BE2C (cell line): ENCODE data around the gene ITGB1BP2.
"Not testable (repeated sequence)": the region's sequence is repeated elsewhere in the genome, so short reads cannot be mapped to it uniquely, and the experiment has no call there.

ENCODE experiments used
- DNase-seq: peaks from one replicate; pipeline ENCODE4 v3.0.0-alpha.2; 2020
- H3K27me3 ChIP-seq: fragments of 250-450 bp; sonication (Bioruptor Pico); 2 replicates; pipeline ENCODE4 v1.5.1; 2020; ENCODE audit warnings: mild to moderate bottlenecking
- H3K36me3 ChIP-seq: fragments of 250-450 bp; sonication (Bioruptor Pico); 2 replicates; pipeline ENCODE4 v1.5.1; 2020; ENCODE audit warnings: mild to moderate bottlenecking
- H3K4me1 ChIP-seq: fragments of 250-450 bp; sonication (Bioruptor Pico); 2 replicates; pipeline ENCODE4 v1.5.1; 2020
- H3K4me3 ChIP-seq: 2 replicates; pipeline ENCODE4 v1.5.1; 2011; ENCODE audit warnings: low read depth, low read length
- H3K9me3 ChIP-seq: fragments of 250-450 bp; sonication (Bioruptor Pico); 2 replicates; pipeline ENCODE4 v1.5.1; 2020
- CTCF ChIP-seq: IDR thresholded peaks from 2 replicates; pipeline ENCODE4 v1.5.1; 2012; ENCODE audit warnings: mild to moderate bottlenecking, low read depth, low read length

Gene ITGB1BP2

GRCh38 chrX:71302461-71303213 lies 1.1 kb downstream of the ITGB1BP2 start:
- H3K36me3 ChIP-seq: peaks cover 26% of the 10 kb centered on the region
- no peak for TF ChIP-seq CTCF
- no peaks in the 10 kb centered on the region for H3K4me1 ChIP-seq
- no peak overlapping the region for H3K4me3 ChIP-seq
- DNase-seq: no peak
- H3K27me3 ChIP-seq: no peaks in the 10 kb centered on the region
- H3K9me3 ChIP-seq: no peaks in the 10 kb centered on the region

DNA sequence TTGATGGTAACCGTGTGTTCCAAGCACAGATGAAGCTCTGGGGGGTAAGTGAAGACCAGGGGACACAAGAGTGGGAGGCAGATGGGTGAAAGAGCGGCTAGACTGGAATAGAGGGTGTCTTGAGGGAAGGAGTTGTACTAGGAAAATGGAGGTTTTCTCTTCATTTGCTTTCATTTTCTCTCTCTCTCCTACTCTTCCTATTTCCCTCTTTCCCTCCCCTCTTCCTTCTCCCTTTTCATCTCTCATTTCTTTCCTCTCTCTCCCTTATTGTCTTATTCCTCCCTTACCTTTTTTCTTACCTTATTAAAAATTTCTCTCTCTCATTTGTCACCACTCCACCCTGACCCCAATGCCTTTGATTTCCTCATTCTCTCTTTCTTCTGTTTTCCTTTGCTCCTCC lies 3.0 kb downstream of the ITGB1BP2 start:
- Histone ChIP-seq H3K4me1 (no peaks in the 10 kb centered on the region), H3K36me3 (peaks cover 6% of the 10 kb centered on the region), H3K27me3 (no peaks in the 10 kb centered on the region), H3K9me3 (no peaks in the 10 kb centered on the region), H3K4me3 (no peak overlapping the region)
- DNase-seq: no peak
- TF ChIP-seq CTCF: no peak

DNA sequence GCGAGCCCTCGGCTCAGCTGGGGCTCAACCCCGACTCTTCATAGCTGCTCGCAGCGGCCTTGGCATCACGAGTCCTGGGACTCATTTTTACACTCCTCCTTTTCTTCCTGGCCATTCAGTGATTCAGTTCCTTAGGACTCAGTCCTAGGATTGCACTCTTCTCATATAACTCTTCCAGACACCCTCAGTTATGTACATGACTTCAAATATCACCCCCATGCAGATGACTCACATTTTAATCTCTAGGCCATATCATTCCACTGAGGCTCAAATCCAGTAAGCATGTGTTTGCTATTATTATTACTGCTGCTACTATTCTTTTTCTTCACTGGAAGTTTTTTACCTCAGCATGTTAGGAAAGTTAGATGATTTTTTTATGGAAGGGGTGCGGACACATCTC lies 14.4 kb downstream of the ITGB1BP2 start:
- H3K4me1 ChIP-seq: no peaks in the 10 kb centered on the region
- DNase-seq: no peak
- no peak for TF ChIP-seq CTCF
- H3K36me3 ChIP-seq: no peaks in the 10 kb centered on the region
- no peak overlapping the region for H3K4me3 ChIP-seq
- no peaks in the 10 kb centered on the region for H3K9me3 ChIP-seq
- H3K27me3 ChIP-seq: no peaks in the 10 kb centered on the region

DNA sequence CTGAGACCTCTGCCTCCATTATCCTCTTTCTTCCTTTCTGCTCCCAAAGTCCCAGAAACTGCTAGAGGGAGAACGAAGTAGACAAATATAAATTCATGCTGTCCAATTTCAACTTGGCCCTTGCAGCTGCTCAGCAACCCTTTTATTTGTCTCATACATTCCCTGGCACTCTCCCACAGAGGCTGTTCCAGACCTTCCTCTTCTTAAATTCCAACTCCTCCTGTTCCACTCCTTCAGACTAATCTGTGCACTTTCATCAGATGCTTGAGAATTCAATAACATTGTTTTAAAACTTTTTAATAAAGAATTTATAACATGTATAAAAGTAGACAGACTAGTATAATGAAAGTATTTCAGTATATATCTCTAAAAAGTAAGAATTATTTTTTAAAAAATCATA lies 15.4 kb downstream of the ITGB1BP2 start:
- not testable (repeated sequence) for DNase-seq, H3K4me1 ChIP-seq, H3K4me3 ChIP-seq, H3K36me3 ChIP-seq, H3K27me3 ChIP-seq, H3K9me3 ChIP-seq

GRCh38 chrX:71320126-71320525 lies 18.6 kb downstream of the ITGB1BP2 start:
- no peaks in the 10 kb centered on the region for H3K36me3 ChIP-seq
- no peaks in the 10 kb centered on the region for H3K4me1 ChIP-seq
- H3K4me3 ChIP-seq: no peak overlapping the region
- no peak for TF ChIP-seq CTCF
- no peaks in the 10 kb centered on the region for H3K27me3 ChIP-seq
- no peaks in the 10 kb centered on the region for H3K9me3 ChIP-seq
- no peak for DNase-seq

- no peak overlapping the region for H3K4me3 ChIP-seq
- no peaks in the 10 kb centered on the region for H3K36me3 ChIP-seq
- no peaks in the 10 kb centered on the region for H3K9me3 ChIP-seq
- H3K4me1 ChIP-seq: no peaks in the 10 kb centered on the region
- H3K27me3 ChIP-seq: no peaks in the 10 kb centered on the region
- no peak for DNase-seq
- no peak for TF ChIP-seq CTCF
Observed at GRCh38 chrX:71321731-71322130, 20.2 kb downstream of the ITGB1BP2 start.

DNA sequence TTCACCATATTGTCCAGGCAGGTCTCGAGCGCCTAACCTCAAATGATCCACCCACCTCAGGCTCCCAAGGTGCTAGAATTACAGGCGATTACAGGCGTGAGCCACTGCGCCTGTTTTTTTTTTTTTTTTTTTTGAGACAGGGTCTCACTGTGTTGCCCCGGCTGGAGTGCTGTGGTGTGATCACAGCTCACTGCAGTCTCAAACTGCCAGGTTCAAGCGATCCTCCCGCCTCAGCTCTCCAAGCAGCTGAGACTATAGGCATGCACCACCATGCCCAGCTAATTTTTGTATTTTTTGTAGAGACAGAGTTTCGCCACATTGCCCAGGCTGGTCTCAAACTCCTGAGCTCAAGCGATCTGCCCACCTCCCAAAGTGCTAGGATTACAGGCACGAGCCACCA lies 22.9 kb downstream of the ITGB1BP2 start:
- H3K4me3 ChIP-seq, H3K36me3 ChIP-seq, H3K9me3 ChIP-seq, H3K4me1 ChIP-seq, DNase-seq, H3K27me3 ChIP-seq: not testable (repeated sequence)
